H7 (cell line): Measurements from ENCODE around the gene RFT1. TPM values are rescaled to one million over a fixed set of nuclear protein-coding genes. Genes with fewer than 3 reads are reported as not detected.
A peak's percentile ranks its signal among the peaks of the same experiment; 100 is the strongest.

ENCODE experiments used
- DNase-seq: peaks from one replicate; pipeline ENCODE4 v3.0.0; 2012
- H3K27me3 ChIP-seq: 2 replicates; pipeline ENCODE4 v1.6.0; 2011; ENCODE audit warnings: mild to moderate bottlenecking, low read length; ENCODE audit not compliant: control insufficient read depth, insufficient read depth
- H3K36me3 ChIP-seq: replicated peaks from 2 replicates; pipeline ENCODE4 v1.5.1; 2011; ENCODE audit warnings: low read length; ENCODE audit not compliant: control insufficient read depth, insufficient read depth
- H3K4me3 ChIP-seq: 2 replicates; pipeline ENCODE4 v1.5.1; 2011; ENCODE audit warnings: low read depth, mild to moderate bottlenecking, control low read depth, low read length, moderate library complexity; ENCODE audit not compliant: insufficient read depth
- total RNA-seq: library from RNA; depleted of rRNA; stranded (reverse); fragments of >200 nt; shearing (Covaris generic); gene quantifications from 2 replicates; pipeline ENCODE4 v1.2.3, GENCODE V29; 2014

The RFT1 gene
- total RNA-seq, 1 experiment from 2014 or later: 9.5 TPM

DNA sequence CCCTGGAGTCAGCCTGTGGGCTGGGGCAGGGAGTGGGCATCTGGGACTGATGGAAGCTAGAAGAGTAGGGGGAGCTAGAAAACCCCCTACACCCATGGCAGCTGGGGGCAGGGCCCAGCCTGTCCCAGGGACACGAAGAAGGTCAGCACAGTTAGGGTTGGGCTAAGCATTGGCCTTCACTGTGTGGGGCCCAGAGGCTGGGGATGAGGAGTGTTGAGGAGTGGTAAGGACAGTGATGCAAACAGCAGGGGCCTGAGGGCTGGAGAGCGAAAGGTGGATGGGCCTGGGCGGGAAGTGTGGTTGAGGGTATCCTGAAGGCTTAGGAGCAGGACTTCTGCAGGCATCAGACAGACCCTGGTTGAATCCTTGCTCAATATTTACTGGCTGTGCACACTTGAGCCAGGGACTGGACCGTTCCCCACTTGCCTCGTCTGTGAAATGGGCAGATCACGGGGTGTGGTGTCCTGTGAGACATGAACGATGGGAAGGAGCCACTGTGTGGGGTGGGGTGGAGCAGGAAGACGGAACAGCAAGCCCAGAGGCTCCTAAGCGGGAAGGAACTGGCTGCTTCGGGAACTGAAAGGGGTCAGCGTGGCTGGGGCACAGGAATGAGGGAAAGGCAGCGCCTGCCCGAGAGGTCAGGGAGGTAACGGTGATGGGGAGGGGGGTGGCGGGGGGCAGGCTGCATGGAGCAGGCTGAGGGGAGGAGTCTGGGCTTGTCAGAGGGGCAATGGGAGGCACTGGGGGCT is 38.1 kb upstream of the RFT1 start:
- H3K36me3 ChIP-seq: peaks cover 3% of the 10 kb centered on the region; the same call in 1 of the 2 replicates
- H3K27me3 ChIP-seq: no peaks in the 10 kb centered on the region
- DNase-seq: peak; percentile 82
- H3K4me3 ChIP-seq: no peak overlapping the region

DNA sequence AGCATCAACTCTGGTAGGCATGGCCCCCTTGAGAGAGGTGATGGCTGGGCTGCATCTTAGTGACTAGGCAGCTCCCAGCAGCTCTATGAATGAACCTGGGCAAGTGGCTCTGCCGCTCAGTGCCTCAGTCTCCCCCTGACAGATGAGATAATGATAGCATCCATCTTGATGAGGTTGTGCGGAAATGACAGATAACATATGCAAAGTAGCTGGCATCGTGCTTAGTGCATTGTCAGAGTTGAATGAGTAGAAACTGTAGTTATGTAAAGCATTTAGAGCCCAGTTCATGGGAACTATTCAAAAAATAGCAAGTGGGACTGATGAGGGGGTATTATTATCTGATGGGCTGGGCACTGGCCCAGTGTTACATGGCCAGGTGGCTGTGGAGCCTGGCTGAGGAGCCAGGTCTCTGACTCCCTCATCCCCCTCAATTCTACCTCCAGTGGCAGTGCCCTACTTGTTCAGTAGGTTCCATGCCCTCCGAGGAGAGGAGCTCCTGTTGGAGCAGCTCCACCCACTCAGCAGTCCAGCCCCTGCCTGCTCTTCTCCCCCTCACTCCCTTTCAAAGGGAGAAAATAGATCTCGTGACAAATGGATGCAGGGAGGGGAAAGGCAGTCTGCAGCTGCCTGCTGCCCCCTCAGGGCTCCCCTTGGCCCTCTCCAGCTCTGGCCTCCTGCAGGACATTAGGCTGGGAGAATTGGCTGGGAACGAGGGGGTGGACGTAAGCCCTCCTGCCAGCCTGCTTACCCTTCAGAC is 37.4 kb upstream of the RFT1 start:
- H3K27me3 ChIP-seq: no peaks in the 10 kb centered on the region
- H3K36me3 ChIP-seq: peaks cover 3% of the 10 kb centered on the region; the same call in 1 of the 2 replicates
- DNase-seq: peak; percentile 61
- H3K4me3 ChIP-seq: no peak overlapping the region

DNA sequence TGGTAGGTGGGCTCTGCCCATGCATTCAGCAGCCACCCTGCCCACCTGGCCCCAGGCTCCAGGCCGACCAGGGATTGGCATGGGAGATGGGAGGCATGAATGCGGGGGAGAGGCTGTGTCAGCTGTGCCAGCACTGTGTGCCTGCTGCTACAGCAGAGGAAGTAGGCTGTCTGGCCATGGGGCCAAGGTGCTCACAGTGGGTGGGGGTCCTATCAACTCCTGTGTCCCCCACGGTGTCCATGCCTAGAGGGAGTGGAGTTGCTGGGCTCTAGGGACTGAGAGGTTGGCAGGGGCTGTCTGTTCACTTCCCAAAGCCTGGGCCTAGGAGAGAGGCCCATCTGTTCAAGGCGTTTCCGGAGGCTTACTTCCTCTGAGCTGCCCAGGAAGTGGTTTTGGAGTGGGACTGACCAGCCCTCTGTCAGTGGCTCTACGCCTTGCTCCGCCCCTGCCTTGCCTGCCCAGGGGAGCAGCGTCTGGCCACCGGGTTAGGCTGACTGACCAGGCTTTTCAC is 36.6 kb upstream of the RFT1 start:
- Histone ChIP-seq H3K27me3 (no peaks in the 10 kb centered on the region), H3K36me3 (peaks cover 3% of the 10 kb centered on the region; the same call in 1 of the 2 replicates), H3K4me3 (no peak overlapping the region)
- peak; percentile 57 for DNase-seq

DNA sequence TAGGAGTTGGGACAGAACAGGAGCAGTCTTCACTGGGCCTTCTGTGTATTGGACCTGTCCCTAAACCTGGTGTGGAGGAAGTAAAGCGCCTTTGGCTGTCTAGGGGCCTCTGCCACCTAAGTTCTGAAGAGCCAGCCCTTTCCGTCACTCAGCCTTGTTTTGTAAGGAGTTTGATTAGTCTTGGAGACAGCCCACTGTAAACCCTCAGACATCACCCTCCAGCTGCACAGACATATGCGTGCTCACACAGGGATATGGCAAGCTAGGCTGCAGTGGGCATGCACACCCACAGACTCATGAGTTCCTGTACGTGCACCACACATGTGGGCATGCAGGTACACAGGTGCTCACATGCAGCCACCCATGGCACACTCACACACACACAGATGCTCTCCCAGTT is 36.0 kb upstream of the RFT1 start:
- no peak for DNase-seq
- Histone ChIP-seq H3K4me3 (no peak overlapping the region), H3K36me3 (peaks cover 3% of the 10 kb centered on the region; the same call in 1 of the 2 replicates), H3K27me3 (peaks cover 3% of the 10 kb centered on the region; the same call in 1 of the 2 replicates)

DNA sequence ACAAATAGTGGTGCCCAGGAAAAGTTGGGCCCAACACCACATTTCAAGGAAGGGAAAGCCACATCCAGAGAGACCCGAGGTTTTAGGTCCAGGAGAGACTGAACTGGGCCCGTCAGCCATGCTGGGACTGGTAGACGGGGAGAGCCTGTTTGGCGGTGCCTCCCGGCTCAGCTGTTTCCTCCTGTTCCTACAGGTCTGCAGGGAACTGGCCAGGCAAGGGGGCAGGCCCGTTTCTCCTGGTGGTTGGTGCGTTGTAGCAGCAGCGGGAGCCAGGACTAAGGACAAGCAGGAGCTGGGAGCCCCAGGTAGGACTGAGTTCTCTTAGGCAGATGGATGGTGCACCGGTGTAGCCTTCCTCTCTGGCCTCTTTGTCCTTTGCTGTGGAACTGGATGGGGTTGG is 34.7 kb upstream of the RFT1 start:
- DNase-seq: peak; percentile 67
- Histone ChIP-seq H3K4me3 (no peak overlapping the region), H3K36me3 (peaks cover 3% of the 10 kb centered on the region; the same call in 1 of the 2 replicates), H3K27me3 (peaks cover 9% of the 10 kb centered on the region)

DNA sequence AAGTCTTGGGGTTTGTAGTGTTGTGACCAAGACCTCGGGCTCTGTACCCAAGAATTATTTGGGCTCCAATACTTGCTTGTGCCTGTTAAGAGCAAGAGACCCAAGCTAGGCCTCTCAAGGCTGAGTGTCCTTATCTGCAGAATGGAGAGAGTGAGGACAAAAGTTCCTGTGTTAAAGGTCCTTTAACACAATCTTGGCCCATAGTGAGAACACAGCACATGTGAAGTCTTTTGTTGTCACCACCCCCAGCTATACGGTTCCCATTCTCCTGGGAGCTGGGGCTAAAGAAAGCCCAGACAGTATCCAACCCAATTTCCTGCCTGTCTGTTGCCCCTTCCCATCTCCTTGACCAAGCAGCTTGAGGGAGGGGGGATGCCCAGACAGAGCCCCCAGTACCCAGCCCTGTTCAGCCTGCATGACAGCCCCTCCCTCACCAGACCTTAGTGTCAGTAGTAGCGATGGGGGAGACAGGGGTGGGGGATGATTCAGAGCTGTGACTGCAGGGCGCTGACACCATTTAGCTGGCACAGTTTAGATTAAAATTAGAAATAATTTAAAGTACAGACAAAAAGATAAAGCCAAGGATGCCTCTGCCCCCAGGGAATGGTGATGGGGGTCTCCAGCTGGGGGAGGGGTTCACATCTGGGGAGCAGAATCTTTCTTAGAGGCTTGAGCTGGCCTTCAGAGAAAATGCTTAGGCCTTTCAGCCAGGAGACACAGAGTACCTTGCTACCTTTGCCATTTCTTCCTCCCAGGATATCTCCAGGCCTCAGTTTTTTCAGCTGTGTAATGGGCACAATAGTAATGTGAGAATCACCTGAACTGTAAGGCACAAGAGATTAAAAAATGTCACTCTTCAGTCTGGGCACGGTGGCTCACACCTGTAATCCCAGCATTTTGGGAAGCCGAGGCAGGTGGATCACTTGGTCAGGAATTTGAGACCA is 33.5 kb upstream of the RFT1 start:
- peaks cover 3% of the 10 kb centered on the region; the same call in 1 of the 2 replicates for H3K36me3 ChIP-seq
- peak; percentile 36 for DNase-seq
- no peak overlapping the region for H3K4me3 ChIP-seq
- peaks cover 10% of the 10 kb centered on the region for H3K27me3 ChIP-seq

DNA sequence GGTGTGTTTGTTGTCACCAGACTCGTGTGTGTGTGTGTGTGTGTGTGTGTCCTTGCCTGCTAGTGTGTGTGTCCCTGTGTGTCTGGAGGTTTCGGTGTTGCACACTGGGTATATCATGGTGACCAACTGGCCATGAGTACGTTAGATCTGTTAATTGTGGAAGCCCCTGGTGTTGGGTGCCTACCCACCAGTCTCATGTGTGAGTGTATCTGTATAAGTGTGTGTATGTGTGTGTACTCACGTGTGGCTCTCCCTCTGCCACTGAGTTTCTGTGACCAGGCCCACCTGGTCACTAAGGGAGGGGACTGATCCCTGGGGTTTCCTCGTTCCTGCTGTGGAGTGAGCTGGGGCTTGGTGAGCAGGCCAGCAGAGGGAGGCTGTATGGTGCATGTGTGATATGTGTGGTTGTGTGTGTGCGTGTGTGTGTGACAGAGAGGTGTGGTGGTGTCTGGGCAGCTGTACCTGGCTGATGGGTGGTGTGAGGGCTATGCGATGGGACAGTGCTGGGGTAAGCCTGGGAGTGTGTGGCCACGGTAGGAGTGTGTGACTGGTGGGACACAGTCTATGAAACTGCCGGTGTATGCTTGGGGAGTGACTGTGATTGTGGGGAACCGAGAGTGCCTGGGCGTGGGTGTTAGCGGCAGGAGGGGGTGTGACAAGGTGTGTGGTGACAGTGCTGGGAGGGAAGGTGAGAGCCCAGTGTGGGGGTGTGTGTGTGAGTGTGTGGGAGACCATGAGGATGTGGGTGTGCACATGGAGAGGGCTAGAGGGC is 32.6 kb upstream of the RFT1 start:
- DNase-seq: peak; percentile 39
- Histone ChIP-seq H3K4me3 (no peak overlapping the region), H3K36me3 (peaks cover 3% of the 10 kb centered on the region; the same call in 1 of the 2 replicates), H3K27me3 (peaks cover 10% of the 10 kb centered on the region)

DNA sequence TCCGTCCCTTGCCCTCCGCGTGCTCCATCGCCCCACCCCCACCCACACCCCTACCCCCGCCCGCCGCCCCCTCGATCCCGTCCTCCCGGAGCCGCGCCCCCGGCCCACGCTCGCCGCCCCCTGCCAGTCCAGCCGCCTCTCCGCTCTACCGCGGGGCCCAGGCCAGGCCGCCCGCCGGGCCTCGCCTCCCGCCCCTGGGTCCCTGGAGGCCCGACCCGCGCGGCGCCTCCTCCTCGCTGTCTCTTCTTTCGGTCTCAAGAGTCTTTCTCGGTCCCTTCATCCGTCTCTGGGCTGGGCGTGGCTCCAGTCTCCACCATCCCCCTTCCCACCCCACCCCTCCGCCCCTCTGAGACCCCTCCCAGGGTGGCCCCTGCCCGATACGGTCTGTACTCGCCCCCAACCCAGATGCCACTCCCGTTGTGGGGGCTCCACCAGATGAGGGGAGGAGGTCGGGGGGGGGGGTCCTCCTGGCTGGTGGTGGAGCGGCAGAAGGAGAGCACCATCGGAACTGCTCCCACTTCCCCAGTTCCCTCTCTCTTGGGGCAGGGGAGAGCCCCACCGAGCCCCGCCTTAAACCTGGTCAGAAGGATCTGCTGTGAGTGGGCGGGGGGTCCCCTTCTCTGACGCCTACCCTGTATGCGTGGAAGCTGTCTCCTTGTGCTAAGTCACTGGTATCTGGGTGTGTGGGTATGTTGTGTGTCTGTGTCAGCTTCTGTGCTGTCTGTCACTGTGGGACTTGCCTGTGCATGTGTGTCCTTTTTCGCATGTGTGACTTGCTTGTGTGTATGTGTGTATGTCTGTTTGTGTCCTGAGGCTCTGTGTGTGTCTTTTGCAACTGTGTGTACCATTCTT is 31.8 kb upstream of the RFT1 start:
- peak overlapping the region; percentile 86 for H3K4me3 ChIP-seq
- peaks cover 10% of the 10 kb centered on the region for H3K27me3 ChIP-seq
- peaks cover 3% of the 10 kb centered on the region; the same call in 1 of the 2 replicates for H3K36me3 ChIP-seq
- peak; percentile 92 for DNase-seq

DNA sequence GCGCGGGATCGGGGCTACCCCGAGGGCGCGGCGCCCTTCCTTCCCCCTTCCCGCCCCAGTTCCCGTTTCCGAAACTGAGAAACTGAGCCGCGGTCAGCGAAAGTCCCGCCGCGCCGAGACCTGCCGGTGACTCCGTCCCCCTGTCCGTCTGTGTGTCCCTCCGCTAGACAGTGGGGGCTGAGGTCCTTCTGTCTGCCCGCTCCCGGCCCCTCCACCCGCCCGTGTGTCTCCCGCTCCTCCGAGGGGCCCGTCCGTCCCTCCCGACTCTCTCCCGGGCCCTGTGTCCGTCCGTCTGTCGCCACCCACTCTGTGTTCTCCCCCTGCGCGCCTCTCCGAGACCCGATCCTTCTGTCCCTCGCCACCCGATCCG is 31.2 kb upstream of the RFT1 start:
- H3K4me3 ChIP-seq: peak overlapping the region; percentile 86
- no peak for DNase-seq
- peaks cover 10% of the 10 kb centered on the region for H3K27me3 ChIP-seq

DNA sequence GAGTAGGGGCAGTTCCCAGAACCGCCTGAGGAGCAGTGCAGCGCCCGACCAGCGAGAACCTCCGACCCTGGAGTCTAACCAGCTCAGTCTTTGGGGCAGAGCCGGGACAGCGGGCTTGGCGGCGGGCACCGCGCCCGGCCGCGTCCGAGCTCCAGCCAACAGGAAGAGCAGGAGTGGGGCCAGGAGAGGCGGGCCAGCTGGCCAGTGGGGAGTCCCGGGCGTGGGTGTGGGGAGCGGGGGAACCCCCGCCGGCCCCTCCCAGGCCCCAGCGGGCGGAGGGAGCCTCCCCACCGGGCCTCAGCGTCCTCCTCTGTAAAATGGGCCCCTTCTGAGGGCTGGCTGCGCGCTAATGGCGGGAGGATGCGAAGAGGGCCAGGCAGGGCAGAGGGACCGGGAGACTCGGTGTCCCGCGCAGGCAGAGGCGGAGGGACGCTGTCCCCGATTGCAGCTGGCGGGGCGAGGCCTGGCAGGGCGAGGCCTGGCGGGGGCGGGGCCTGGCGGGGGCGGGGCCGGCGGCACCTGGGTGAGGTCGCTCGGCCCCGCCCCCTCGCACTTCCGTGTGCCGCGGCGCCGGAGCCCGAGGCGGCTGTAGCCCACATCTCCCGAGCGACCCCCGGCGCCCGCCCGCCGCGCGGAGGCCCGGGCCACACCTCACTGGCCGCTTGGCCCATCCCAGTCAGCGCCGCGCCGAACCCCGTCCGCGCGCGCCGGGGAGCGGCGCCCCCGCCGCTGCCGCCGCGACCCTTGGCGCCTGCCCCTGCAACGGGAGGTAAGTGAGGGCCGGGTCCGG is 30.6 kb upstream of the RFT1 start, which contains the start of gene PRKCD:
Gene PRKCD (plus strand): TSS at position 550 of the 790 bp plus-strand sequence. CDS start 17,214 bp downstream, outside the sequence.
- Histone ChIP-seq H3K36me3 (no peaks in the 10 kb centered on the region; the same call in 1 of the 2 replicates), H3K27me3 (peaks cover 10% of the 10 kb centered on the region)
- peak; percentile 99 for DNase-seq

More for the DNA sequence above, 31.2 kb upstream of the RFT1 start:
- peaks cover 3% of the 10 kb centered on the region; the same call in 1 of the 2 replicates for H3K36me3 ChIP-seq

DNA sequence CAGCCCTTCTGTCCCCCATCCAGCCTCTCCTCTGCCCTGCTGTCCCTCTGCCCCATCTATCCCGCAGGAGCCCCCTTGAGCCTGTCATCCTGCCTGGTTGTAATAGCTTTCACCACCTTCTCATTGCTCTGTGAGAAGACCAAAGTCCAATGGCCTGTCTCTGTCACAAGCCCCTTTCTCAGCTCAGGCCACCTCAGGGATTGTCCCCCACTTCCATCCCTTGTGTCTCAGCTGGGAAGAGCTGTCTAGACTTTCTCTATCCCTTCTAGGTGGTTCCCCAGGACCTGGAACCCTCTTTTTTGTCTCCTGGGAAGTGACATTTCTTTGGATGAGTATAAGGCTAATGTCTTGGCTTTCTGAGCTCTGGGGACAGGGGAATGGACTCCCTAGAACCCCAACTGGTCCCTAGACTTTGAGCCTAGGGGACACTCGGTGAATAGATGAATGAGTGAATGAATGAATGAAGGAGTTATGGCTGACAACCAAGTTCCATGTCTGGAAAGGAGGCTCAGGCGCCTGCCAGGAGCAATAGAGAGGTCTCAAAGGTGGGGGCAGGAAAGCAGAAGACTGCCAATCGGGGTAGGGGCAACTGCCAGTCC is 29.9 kb upstream of the RFT1 start:
- DNase-seq: no peak

More for the DNA sequence above, 30.6 kb upstream of the RFT1 start, which contains the start of gene PRKCD:
- peak within 1 kb of the TSS; percentile 86 for H3K4me3 ChIP-seq

More for the DNA sequence above, 29.9 kb upstream of the RFT1 start:
- Histone ChIP-seq H3K27me3 (peaks cover 10% of the 10 kb centered on the region), H3K4me3 (peak overlapping the region; percentile 86), H3K36me3 (no peaks in the 10 kb centered on the region)
